NB4 (cell line): ENCODE results near the gene HSPA4.

ENCODE experiments used
- DNase-seq: peaks from one replicate; pipeline ENCODE4 v3.0.0; 2010; ENCODE audit warnings: low read depth
- H3K4me3 ChIP-seq: one replicate; pipeline ENCODE4 v1.5.1; 2011; ENCODE audit warnings: mild to moderate bottlenecking, low read depth, low read length, moderate library complexity
- CTCF ChIP-seq: IDR thresholded peaks from one replicate; pipeline ENCODE4 v1.5.1; 2012; ENCODE audit warnings: low read depth, low read length
- MAX ChIP-seq: IDR thresholded peaks from 2 replicates; pipeline ENCODE4 v1.6.1; 2011; ENCODE audit warnings: low read depth, low read length
- MYC ChIP-seq: IDR thresholded peaks from 2 replicates; pipeline ENCODE4 v1.6.1; 2011; ENCODE audit warnings: low read depth, low read length
- POLR2A ChIP-seq: IDR thresholded peaks from 2 replicates; pipeline ENCODE4 v1.6.1; 2011; ENCODE audit warnings: mild to moderate bottlenecking; ENCODE audit not compliant: insufficient read length; ENCODE audit errors: extremely low read depth

The HSPA4 gene

GRCh38 chr5:133120156-133120750 is 68.4 kb downstream of the HSPA4 start:
- H3K4me3 ChIP-seq = no peak overlapping the region
- TF ChIP-seq MAX (no peak), MYC (no peak), CTCF (no peak), POLR2A (no peak)
- no peak for DNase-seq

GRCh38 chr5:133121080-133121479 is 69.3 kb downstream of the HSPA4 start:
- no peak overlapping the region for H3K4me3 ChIP-seq
- TF ChIP-seq CTCF (no peak), MAX (no peak), POLR2A (no peak), MYC (no peak)
- no peak for DNase-seq

GRCh38 chr5:133121611-133122150 is 69.9 kb downstream of the HSPA4 start:
- TF ChIP-seq CTCF = no peak
- TF ChIP-seq MYC = no peak
- TF ChIP-seq MAX = no peak
- TF ChIP-seq POLR2A = no peak
- no peak for DNase-seq
- H3K4me3 ChIP-seq = no peak overlapping the region

GRCh38 chr5:133122711-133123110 is 70.9 kb downstream of the HSPA4 start:
- no peak overlapping the region for H3K4me3 ChIP-seq
- no peak for DNase-seq
- no peak for TF ChIP-seq MAX
- TF ChIP-seq CTCF = no peak
- TF ChIP-seq MYC = no peak
- TF ChIP-seq POLR2A = no peak

GRCh38 chr5:133123297-133123696 is 71.5 kb downstream of the HSPA4 start:
- no peak for DNase-seq
- H3K4me3 ChIP-seq = no peak overlapping the region
- no peak for TF ChIP-seq CTCF
- TF ChIP-seq MYC = no peak
- TF ChIP-seq MAX = no peak
- no peak for TF ChIP-seq POLR2A
